B cell (primary cell): ENCODE data around the gene RTN4.

Source experiments
- EZH2 ChIP-seq: IDR thresholded peaks from 2 replicates; pipeline ENCODE4 v1.6.1; 2012; ENCODE audit warnings: borderline replicate concordance, low read depth, mild to moderate bottlenecking, moderate library complexity, low read length; ENCODE audit not compliant: insufficient read depth, poor library complexity, severe bottlenecking
- TF ChIP-seq, protein P1 (sequence below): fragments of 200-600 bp; IDR thresholded peaks from one replicate; pipeline ENCODE4 v1.8.0; 2022; ENCODE audit warnings: antibody characterized with exemption, mild to moderate bottlenecking

DNA sequence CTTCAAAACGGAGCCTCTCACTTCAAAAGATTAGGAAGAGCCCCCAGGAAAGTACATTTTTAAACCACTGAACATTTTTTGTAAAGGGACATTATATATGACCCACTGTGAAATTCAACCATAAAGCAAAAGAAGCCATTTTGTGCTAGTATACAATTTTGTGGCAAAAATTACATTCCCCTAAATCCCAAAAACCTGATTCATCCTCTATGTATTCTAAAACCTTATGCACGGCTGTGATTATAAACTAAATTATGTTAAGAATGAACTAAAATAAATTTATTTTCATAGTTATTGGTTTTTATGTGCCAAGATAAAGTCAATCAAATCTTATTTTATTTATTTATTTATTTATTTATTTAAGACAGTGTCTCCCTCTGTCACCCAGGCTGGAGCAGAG, 48.5 kb downstream of the RTN4 start:
- TF ChIP-seq, protein P1, sequence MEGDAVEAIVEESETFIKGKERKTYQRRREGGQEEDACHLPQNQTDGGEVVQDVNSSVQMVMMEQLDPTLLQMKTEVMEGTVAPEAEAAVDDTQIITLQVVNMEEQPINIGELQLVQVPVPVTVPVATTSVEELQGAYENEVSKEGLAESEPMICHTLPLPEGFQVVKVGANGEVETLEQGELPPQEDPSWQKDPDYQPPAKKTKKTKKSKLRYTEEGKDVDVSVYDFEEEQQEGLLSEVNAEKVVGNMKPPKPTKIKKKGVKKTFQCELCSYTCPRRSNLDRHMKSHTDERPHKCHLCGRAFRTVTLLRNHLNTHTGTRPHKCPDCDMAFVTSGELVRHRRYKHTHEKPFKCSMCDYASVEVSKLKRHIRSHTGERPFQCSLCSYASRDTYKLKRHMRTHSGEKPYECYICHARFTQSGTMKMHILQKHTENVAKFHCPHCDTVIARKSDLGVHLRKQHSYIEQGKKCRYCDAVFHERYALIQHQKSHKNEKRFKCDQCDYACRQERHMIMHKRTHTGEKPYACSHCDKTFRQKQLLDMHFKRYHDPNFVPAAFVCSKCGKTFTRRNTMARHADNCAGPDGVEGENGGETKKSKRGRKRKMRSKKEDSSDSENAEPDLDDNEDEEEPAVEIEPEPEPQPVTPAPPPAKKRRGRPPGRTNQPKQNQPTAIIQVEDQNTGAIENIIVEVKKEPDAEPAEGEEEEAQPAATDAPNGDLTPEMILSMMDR: no peak
- TF ChIP-seq EZH2: no peak
